Dendritic cell treated with granulocyte-macrophage colony-stimulating factor and Interleukin-4, amounts not matched to agents 40 ng/mL and 50 ng/mL, for 4 days (primary cell): Measurements from ENCODE around the gene DOCK1.

ENCODE experiments used
- H3K27ac Mint-ChIP-seq: one replicate; pipeline ENCODE4 v1.8.0; 2022; ENCODE audit warnings: mild to moderate bottlenecking, mixed read lengths
- H3K27me3 Mint-ChIP-seq: one replicate; pipeline ENCODE4 v1.8.0; 2022; ENCODE audit warnings: mild to moderate bottlenecking, mixed read lengths
- H3K36me3 Mint-ChIP-seq: one replicate; pipeline ENCODE4 v1.8.0; 2022; ENCODE audit warnings: low read depth, mixed read lengths
- H3K4me1 Mint-ChIP-seq: one replicate; pipeline ENCODE4 v1.8.0; 2022; ENCODE audit warnings: low read depth, mixed read lengths
- H3K4me3 Mint-ChIP-seq: one replicate; pipeline ENCODE4 v1.8.0; 2022; ENCODE audit warnings: mild to moderate bottlenecking, moderate library complexity, mixed read lengths
- H3K9me3 Mint-ChIP-seq: one replicate; pipeline ENCODE4 v1.8.0; 2022; ENCODE audit warnings: mixed read lengths
- intact Hi-C: fragments of 100-400 bp; cut with micrococcal nuclease; formaldehyde crosslinking; loops from one replicate; pipeline ENCODE4 v1.15.0; 2022

DOCK1 gene

GRCh38 chr10:127020260-127020659 lies 115.0 kb downstream of the DOCK1 start:
- Mint-ChIP-seq H3K27me3 (no peaks in the 10 kb centered on the region), H3K4me3 (no peak overlapping the region), H3K9me3 (no peaks in the 10 kb centered on the region), H3K36me3 (peaks cover 25% of the 10 kb centered on the region), H3K4me1 (no peaks in the 10 kb centered on the region), H3K27ac (no peak overlapping the region)
- intact Hi-C loops, result no loop called here

GRCh38 chr10:127021801-127022200 lies 116.6 kb downstream of the DOCK1 start:
- H3K4me3 Mint-ChIP-seq, result no peak overlapping the region
- H3K27ac Mint-ChIP-seq, result no peak overlapping the region
- peaks cover 31% of the 10 kb centered on the region for H3K36me3 Mint-ChIP-seq
- no peaks in the 10 kb centered on the region for H3K9me3 Mint-ChIP-seq
- H3K27me3 Mint-ChIP-seq, result no peaks in the 10 kb centered on the region
- no peaks in the 10 kb centered on the region for H3K4me1 Mint-ChIP-seq
- intact Hi-C loops, result no loop called here

DNA sequence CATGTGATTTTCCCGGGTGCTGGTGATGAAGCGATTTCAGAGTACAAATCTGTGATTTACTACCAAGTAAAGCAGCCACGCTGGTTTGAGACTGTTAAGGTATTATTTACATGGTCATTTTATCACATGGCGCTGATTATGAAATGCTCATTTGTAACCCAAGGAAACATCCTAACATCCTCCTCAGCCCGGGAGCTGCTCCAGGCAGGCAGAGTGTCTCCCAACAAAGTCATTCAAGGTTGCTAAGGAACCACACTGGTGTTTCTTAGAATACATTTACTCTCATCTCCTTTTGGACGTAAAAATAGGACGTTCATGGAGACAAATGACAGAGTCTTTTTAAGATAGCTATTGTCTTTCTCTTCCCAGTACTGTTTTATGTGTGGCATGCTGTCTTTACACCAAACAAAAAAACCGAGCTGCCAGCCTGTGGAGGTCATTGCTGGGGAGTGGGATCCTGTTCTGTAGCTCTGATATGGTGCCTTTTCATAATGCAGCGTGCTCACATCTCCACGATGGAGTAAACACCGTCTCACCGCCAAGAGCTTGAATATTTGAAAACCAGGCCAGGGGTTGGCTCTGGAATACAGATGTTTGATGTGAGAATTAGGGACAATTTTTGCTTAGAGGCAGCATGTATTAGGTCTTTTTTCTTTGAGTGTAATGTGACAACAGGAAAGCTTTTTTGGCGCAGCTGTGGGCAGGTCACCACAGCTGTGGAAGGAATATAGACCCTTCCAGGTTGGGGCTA lies 119.6 kb downstream of the DOCK1 start:
- Mint-ChIP-seq H3K9me3 (no peaks in the 10 kb centered on the region), H3K36me3 (peaks cover 41% of the 10 kb centered on the region), H3K27ac (no peak overlapping the region), H3K4me3 (no peak overlapping the region), H3K27me3 (no peaks in the 10 kb centered on the region), H3K4me1 (no peaks in the 10 kb centered on the region)
- intact Hi-C loops, result no loop called here

- H3K36me3 Mint-ChIP-seq, result peaks cover 49% of the 10 kb centered on the region
- H3K27ac Mint-ChIP-seq, result no peak overlapping the region
- H3K9me3 Mint-ChIP-seq, result no peaks in the 10 kb centered on the region
- no peaks in the 10 kb centered on the region for H3K27me3 Mint-ChIP-seq
- H3K4me1 Mint-ChIP-seq, result no peaks in the 10 kb centered on the region
- no peak overlapping the region for H3K4me3 Mint-ChIP-seq
- intact Hi-C loops, result no loop called here
Observed at GRCh38 chr10:127027786-127028185, 122.6 kb downstream of the DOCK1 start.

DNA sequence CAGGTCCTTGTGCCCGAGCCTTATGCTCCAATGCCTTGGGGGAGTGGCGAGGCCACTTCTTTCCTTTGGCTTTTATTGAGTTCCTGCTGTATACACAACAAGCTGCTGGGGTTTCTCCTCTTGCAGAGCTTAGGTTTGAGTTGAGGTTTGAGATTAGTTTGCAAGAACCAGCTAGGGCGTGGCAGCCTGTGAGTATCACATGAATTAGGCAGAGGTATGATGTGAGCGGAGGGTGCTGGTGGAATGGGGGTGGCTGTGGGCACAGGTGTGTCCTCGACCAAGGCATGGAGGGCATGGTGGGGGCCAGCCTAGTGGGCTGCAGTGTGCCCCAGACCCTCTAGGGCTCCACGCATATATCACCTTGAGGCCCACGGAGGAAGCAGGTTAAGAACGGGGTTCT lies 123.3 kb downstream of the DOCK1 start:
- peaks cover 41% of the 10 kb centered on the region for H3K36me3 Mint-ChIP-seq
- no peaks in the 10 kb centered on the region for H3K27me3 Mint-ChIP-seq
- no peaks in the 10 kb centered on the region for H3K9me3 Mint-ChIP-seq
- no peak overlapping the region for H3K4me3 Mint-ChIP-seq
- no peaks in the 10 kb centered on the region for H3K4me1 Mint-ChIP-seq
- H3K27ac Mint-ChIP-seq, result no peak overlapping the region
- intact Hi-C loops, result no loop called here

DNA sequence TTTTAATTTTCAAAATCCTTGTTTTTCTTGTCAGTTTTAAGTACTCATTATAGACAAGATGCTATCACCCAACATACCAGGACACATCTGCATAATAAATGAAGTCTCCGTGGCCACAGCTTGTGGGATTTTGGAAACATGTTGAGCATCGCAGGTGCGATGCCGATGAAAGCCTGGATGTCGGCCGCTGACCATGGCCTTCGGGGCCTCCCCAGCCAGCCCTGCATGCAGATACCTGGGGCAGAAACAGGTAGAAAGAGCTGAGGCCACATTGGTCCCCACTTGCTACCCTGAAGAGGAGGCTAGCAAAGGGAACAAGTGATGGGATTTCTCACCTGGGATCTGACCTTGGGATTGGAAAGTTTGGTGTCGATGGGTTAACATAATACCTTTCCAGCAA lies 123.8 kb downstream of the DOCK1 start:
- H3K4me1 Mint-ChIP-seq, result no peaks in the 10 kb centered on the region
- intact Hi-C loops, result no loop called here
- no peak overlapping the region for H3K4me3 Mint-ChIP-seq
- no peak overlapping the region for H3K27ac Mint-ChIP-seq
- H3K36me3 Mint-ChIP-seq, result peaks cover 39% of the 10 kb centered on the region
- no peaks in the 10 kb centered on the region for H3K9me3 Mint-ChIP-seq
- no peaks in the 10 kb centered on the region for H3K27me3 Mint-ChIP-seq

DNA sequence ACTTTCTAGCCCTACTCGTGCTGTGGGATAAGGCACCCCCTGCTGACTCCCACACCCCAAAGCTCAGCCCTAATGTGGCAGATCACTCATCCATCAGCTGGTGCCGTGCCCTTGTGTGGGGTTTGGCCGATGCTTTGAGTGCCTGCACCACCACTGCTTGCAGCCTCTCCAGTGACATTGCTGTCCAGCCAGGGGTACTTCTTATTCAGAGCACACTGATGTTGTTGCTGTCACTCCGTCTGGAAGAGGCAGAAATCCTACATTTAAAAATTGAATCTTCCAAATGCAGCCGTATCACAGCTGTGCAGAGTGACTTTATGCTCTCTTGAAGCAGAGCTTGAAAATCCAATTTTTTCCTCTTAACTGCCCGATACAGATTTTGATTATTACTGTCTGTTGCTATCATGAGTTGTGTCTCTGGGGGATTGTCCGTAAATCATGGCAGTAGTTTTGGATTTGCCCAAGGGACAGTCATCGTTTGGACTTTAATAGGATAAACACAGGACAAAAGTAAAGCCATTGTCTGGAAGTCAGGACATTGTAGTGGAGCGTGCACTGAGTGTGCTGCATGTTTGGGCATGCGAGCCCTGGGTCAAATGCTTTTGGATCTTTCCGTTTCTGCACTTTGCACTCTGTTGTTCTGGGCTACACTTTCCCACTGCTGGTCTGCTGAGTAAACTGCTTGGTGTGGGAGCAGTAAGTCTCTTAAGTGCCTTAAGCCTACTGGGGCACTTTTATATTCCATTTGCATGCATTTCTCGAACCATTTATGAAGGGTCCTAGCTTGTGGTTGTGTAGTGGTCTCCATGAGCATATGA lies 128.2 kb downstream of the DOCK1 start:
- intact Hi-C loops, result no loop called here
- H3K9me3 Mint-ChIP-seq, result no peaks in the 10 kb centered on the region
- H3K27ac Mint-ChIP-seq, result no peak overlapping the region
- H3K27me3 Mint-ChIP-seq, result no peaks in the 10 kb centered on the region
- H3K4me1 Mint-ChIP-seq, result no peaks in the 10 kb centered on the region
- no peak overlapping the region for H3K4me3 Mint-ChIP-seq
- H3K36me3 Mint-ChIP-seq, result peaks cover 24% of the 10 kb centered on the region

DNA sequence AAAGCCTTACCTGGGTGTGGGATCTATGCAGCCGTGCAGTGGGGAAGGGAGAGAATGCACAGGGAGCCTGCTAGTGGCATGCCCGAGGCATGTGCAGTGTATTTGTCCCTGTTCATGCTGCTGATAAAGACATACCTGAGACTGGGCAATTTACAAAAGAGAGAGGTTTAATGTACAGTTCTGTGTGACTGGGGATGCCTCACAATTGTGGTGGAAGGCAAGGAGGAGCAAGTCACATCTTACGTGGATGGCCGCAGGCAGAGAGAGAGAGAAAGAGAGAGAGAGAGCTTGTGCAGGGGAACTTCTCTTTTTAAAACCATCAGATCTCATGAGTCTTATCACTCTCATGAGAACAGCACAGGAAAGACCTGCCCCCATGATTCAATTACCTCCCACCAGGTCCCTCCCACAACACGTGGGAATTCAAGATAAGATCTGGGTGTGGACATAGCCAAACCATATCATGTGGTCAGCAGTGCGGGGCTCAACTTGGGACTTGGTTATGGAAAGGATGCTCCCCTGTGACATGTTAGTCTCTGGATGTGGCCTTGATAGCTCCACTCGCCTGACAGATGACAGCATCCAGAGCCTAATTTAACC lies 128.9 kb downstream of the DOCK1 start:
- Mint-ChIP-seq H3K27me3 (no peaks in the 10 kb centered on the region), H3K27ac (no peak overlapping the region), H3K9me3 (no peaks in the 10 kb centered on the region), H3K4me3 (no peak overlapping the region), H3K4me1 (no peaks in the 10 kb centered on the region), H3K36me3 (peaks cover 25% of the 10 kb centered on the region)
- intact Hi-C loops, result no loop called here

DNA sequence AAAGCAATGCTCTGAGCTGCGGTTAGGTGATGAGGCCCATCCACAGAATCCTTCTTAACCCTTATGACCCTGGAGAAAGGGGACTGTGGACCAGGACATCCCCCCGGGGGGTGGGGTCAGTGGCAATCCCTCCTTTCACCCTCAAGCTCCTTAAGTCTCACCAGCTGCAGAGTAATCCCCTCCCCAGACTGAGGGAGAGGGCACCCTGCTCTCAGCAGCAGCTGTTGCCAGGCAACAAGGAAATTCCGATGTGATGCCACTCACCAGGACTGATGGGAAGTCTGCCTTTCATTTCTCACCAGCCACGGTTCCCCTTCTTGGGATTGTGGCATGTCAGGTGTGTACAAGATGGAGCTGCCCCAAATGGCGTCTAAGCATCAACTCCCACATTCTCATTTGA lies 129.6 kb downstream of the DOCK1 start:
- no peaks in the 10 kb centered on the region for H3K27me3 Mint-ChIP-seq
- intact Hi-C loops, result no loop called here
- H3K36me3 Mint-ChIP-seq, result peaks cover 28% of the 10 kb centered on the region
- no peaks in the 10 kb centered on the region for H3K9me3 Mint-ChIP-seq
- H3K27ac Mint-ChIP-seq, result no peak overlapping the region
- H3K4me3 Mint-ChIP-seq, result no peak overlapping the region
- no peaks in the 10 kb centered on the region for H3K4me1 Mint-ChIP-seq

- Mint-ChIP-seq H3K9me3 (no peaks in the 10 kb centered on the region), H3K27ac (no peak overlapping the region), H3K36me3 (peaks cover 35% of the 10 kb centered on the region), H3K27me3 (no peaks in the 10 kb centered on the region), H3K4me1 (no peaks in the 10 kb centered on the region), H3K4me3 (no peak overlapping the region)
- intact Hi-C loops, result no loop called here
Observed at GRCh38 chr10:127035827-127036226, 130.6 kb downstream of the DOCK1 start.

DNA sequence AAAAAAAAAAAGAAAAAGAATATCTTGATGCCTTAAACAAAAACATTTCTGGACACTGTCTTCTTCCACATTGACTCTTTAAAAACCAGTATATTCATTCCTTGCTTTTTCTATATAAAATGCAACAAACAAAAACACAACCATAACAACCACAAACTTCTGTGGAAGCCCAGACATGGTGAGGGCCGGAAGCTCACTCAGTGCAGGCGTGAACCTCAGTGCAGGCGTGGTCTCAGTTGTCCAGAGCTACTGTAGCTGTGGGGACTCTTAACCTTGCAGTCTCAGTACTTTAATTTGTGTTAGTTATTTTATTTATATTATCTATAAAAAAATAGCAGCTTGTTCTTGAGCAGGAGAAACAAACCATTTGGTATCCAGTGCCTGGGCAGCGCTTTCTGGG lies 131.8 kb downstream of the DOCK1 start:
- Mint-ChIP-seq H3K27ac (no peak overlapping the region), H3K27me3 (no peaks in the 10 kb centered on the region), H3K9me3 (no peaks in the 10 kb centered on the region), H3K4me3 (no peak overlapping the region), H3K36me3 (peaks cover 35% of the 10 kb centered on the region), H3K4me1 (no peaks in the 10 kb centered on the region)
- intact Hi-C loops, result no loop called here

- H3K27ac Mint-ChIP-seq, result no peak overlapping the region
- intact Hi-C loops, result no loop called here
Observed at GRCh38 chr10:127039435-127039834, 134.2 kb downstream of the DOCK1 start.

DNA sequence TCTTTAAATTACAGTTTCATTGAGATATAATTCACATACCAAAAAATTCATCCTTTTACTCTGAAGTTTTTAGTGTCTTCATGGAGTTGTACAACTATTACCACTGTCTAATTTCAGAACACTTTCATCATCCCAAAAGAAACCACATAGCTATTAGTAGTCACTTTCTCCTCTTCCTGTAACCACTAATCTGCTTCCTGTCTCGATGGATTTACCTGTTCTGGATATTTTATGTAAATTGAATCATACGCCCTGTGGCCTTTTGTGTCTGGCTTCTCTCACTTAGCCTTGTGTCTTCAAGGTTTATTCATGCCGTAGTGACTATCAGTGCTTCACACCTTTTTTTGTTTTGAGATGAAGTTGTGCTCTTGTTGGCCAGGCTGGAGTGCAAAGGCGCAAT lies 135.5 kb downstream of the DOCK1 start:
- no peak overlapping the region for H3K4me3 Mint-ChIP-seq
- no peaks in the 10 kb centered on the region for H3K4me1 Mint-ChIP-seq
- H3K36me3 Mint-ChIP-seq, result peaks cover 41% of the 10 kb centered on the region
- H3K9me3 Mint-ChIP-seq, result no peaks in the 10 kb centered on the region
- H3K27ac Mint-ChIP-seq, result no peak overlapping the region
- intact Hi-C loops, result no loop called here
- H3K27me3 Mint-ChIP-seq, result no peaks in the 10 kb centered on the region

More at GRCh38 chr10:127039435-127039834, 134.2 kb downstream of the DOCK1 start:
- Mint-ChIP-seq H3K4me1 (no peaks in the 10 kb centered on the region), H3K4me3 (no peak overlapping the region), H3K36me3 (peaks cover 41% of the 10 kb centered on the region), H3K9me3 (no peaks in the 10 kb centered on the region), H3K27me3 (no peaks in the 10 kb centered on the region)

GRCh38 chr10:127041552-127041951 lies 136.3 kb downstream of the DOCK1 start:
- H3K4me1 Mint-ChIP-seq, result no peaks in the 10 kb centered on the region
- no peaks in the 10 kb centered on the region for H3K9me3 Mint-ChIP-seq
- intact Hi-C loops, result no loop called here
- no peak overlapping the region for H3K4me3 Mint-ChIP-seq
- H3K36me3 Mint-ChIP-seq, result peaks cover 41% of the 10 kb centered on the region
- H3K27me3 Mint-ChIP-seq, result no peaks in the 10 kb centered on the region
- no peak overlapping the region for H3K27ac Mint-ChIP-seq
